ENCODE measurements around the gene CARS2. TPM values are rescaled to one million over a fixed set of nuclear protein-coding genes. Genes with fewer than 3 reads are reported as not detected.

The CARS2 gene
- total and polyA plus RNA-seq, 2 of the 8 experiments (the other 6 are each of a cell fraction or from before 2014, with no cell fraction given): 47.7 to 55.9 TPM

GRCh38 chr13:110627761-110628476 lies 78.0 kb downstream of the CARS2 start:
- no peak overlapping the region for H2BK15ac ChIP-seq (ENCODE audit: low read length)
- no peaks in the 10 kb centered on the region for H3K9me3 ChIP-seq (ENCODE audit: insufficient read depth in 2 of 2, low read depth in 1 of 2, low read length in 1 of 2)
- no peak overlapping the region for H3K23ac ChIP-seq (ENCODE audit: insufficient read length)
- no peaks in the 10 kb centered on the region for H3K23me2 ChIP-seq (ENCODE audit: low read depth, low read length)
- no peak overlapping the region for H2AFZ ChIP-seq (ENCODE audit: low read length)
- no peak overlapping the region for H3K9ac ChIP-seq (replicated peaks in 1 of 4; ENCODE audit: extremely low read depth in 1 of 4, low read depth in 3 of 4, low read length in 3 of 4)
- H2BK12ac ChIP-seq (ENCODE audit: low read depth, low read length): no peak overlapping the region
- no peak for DNase-seq (ENCODE audit: low read depth in 1 of 2, low spot score in 2 of 2)
- H2BK120ac ChIP-seq (replicated peaks; ENCODE audit: low read depth, low read length): no peak overlapping the region
- peaks cover 9 to 27% of the 10 kb centered on the region in 2 experiments for H4K20me1 ChIP-seq (replicated peaks in 1 of 2; ENCODE audit: control insufficient read depth in 1 of 2, insufficient read depth in 2 of 2, low read length in 2 of 2)
- POLR2A ChIA-PET (ENCODE audit: partially characterized antibody): interaction anchor here (0.8 to 1.7 kb wide), 3 partner anchors 13 to 18 kb away, joined by 3 to 4 read pairs (median 3); partner anchors contain the start of gene NAXD
- no peak overlapping the region for H3K4me2 ChIP-seq (ENCODE audit: insufficient read depth in 1 of 2, low read depth in 2 of 2, low read length in 2 of 2)
- WGBS, 2 experiments (ENCODE audit: extremely low coverage in 1 of 2, insufficient coverage in 1 of 2, insufficient read length in 1 of 2, insufficient replicate concordance in 2 of 2, low coverage in 1 of 2, low lambda C conversion rate in 2 of 2, missing lambda C conversion rate in 1 of 2): 79% methylated on average over 12 of the region's 12 CpGs; no CpG with 5 or more reads in 1 of the 2 experiments
- H3K4ac ChIP-seq (replicated peaks; ENCODE audit: insufficient read length, low read depth, low read length): no peak overlapping the region
- H4K91ac ChIP-seq (replicated peaks; ENCODE audit: insufficient read length, low read length): no peak overlapping the region
- no peak overlapping the region for H3K14ac ChIP-seq (ENCODE audit: insufficient read length)
- H2AK5ac ChIP-seq (ENCODE audit: low read depth, low read length): no peak overlapping the region
- CTCF ChIA-PET (ENCODE audit: partially characterized antibody): interaction anchor here (1.1 to 2.2 kb wide), 4 partner anchors 9 to 53 kb away, joined by 3 to 8 read pairs (median 4); no protein-coding TSS in a partner anchor
- peaks cover 0 to 8% (median 2%) of the 10 kb centered on the region in 4 experiments; a peak in 5 of 8 replicates for H3K36me3 ChIP-seq (ENCODE audit: control insufficient read depth in 2 of 4, insufficient read depth in 4 of 4, low read length in 3 of 4)
- H3K27ac ChIP-seq (ENCODE audit: low read depth, low read length): no peak overlapping the region
- no peak overlapping the region for H4K8ac ChIP-seq (ENCODE audit: extremely low read depth, insufficient read depth, low read length)
- no peaks in the 10 kb centered on the region for H3K27me3 ChIP-seq (replicated peaks in 1 of 4; ENCODE audit: control insufficient read depth in 3 of 4, extremely low read depth in 1 of 4, insufficient read depth in 3 of 4, low read length in 3 of 4)
- no peak for FAIRE-seq
- H3K79me1 ChIP-seq (ENCODE audit: low read depth, low read length): peaks cover 9% of the 10 kb centered on the region
- no peak overlapping the region for H3K56ac ChIP-seq (replicated peaks; ENCODE audit: insufficient read length, low read depth, low read length)
- no peak overlapping the region for H3K18ac ChIP-seq (ENCODE audit: extremely low read depth, low read length)
- H2BK5ac ChIP-seq (ENCODE audit: low read depth, low read length): no peak overlapping the region; the same call in 1 of the 2 replicates
- H3K4me3 ChIP-seq (ENCODE audit: extremely low read depth in 1 of 4, insufficient read depth in 2 of 4, low read depth in 3 of 4, low read length in 4 of 4): no peak overlapping the region
- H3K4me1 ChIP-seq (replicated peaks in 1 of 4; ENCODE audit: control insufficient read depth in 3 of 4, insufficient read depth in 4 of 4, low read length in 3 of 4): no peaks in the 10 kb centered on the region; a peak in 1 of 7 replicates
- H3K79me2 ChIP-seq (ENCODE audit: control insufficient read depth in 1 of 2, insufficient read depth in 2 of 2, low read length in 2 of 2): peaks cover under 1 to 67% of the 10 kb centered on the region in 2 experiments
- no peak overlapping the region for H2BK20ac ChIP-seq (ENCODE audit: low read length)
- H4K5ac ChIP-seq (ENCODE audit: insufficient read length, low read depth, low read length): no peak overlapping the region
- TF ChIP-seq ZNF274 (IDR thresholded peaks at IDR 0.05; ENCODE audit: borderline replicate concordance, extremely low read depth, low read length): no peak
- TF ChIP-seq ATF2 (IDR thresholded peaks at IDR 0.05; ENCODE audit: low read length): no peak
- TF ChIP-seq RFX5 (IDR thresholded peaks at IDR 0.05; ENCODE audit: borderline replicate concordance, low read depth, low read length): no peak
- no peak for TF ChIP-seq ASH2L (IDR thresholded peaks at IDR 0.05; ENCODE audit: low read length)
- no peak for TF ChIP-seq PHF8 (conservative IDR thresholded peaks at IDR 0.05; ENCODE audit: low read depth, low read length)
- TF ChIP-seq TAF1 (IDR thresholded peaks at IDR 0.05; ENCODE audit: low read depth, low read length): no peak
- no peak for TF ChIP-seq RAD21 (IDR thresholded peaks at IDR 0.05 in 1 of 2, conservative IDR thresholded peaks at IDR 0.05 in 1 of 2; ENCODE audit: low read depth in 2 of 2, low read length in 2 of 2)
- no peak for TF ChIP-seq TCF12 (IDR thresholded peaks at IDR 0.05; ENCODE audit: low read depth, low read length)
- no peak for TF ChIP-seq YY1 (IDR thresholded peaks at IDR 0.05; ENCODE audit: low read depth, low read length)
- no peak for TF ChIP-seq BCL11A (IDR thresholded peaks at IDR 0.05; ENCODE audit: low read depth in 2 of 2, low read length in 2 of 2)
- no peak for TF ChIP-seq JUN (IDR thresholded peaks at IDR 0.05; ENCODE audit: low read depth, low read length)

Measured in H1 (cell line).